ENCODE measurements around the gene RMND5B. TPM values are rescaled to one million over a fixed set of nuclear protein-coding genes. Genes with fewer than 3 reads are reported as not detected.
A peak's percentile ranks its signal among the peaks of the same experiment; 100 is the strongest.

The RMND5B gene
- total and polyA plus RNA-seq, 8 donors: 12.1 to 29.8 (median 18.1) TPM

GRCh38 chr5:178107756-178108310 lies 23.0 kb upstream of the RMND5B start:
- no peaks in the 10 kb centered on the region for H3K36me3 ChIP-seq
- FAIRE-seq: no peak
- H3K27me3 ChIP-seq: no peaks in the 10 kb centered on the region
- WGBS, 2 donors: 66 to 69% methylated on average over 5 of the region's 5 CpGs
- intact Hi-C loops (cut with DNase I): no loop called here
- no peak for DNase-seq
- no peaks in the 10 kb centered on the region for H3K9me3 ChIP-seq
- H3K4me1 ChIP-seq: no peaks in the 10 kb centered on the region
- no peak for TF ChIP-seq CTCF (IDR thresholded peaks at IDR 0.05)
- no peak overlapping the region for H3K4me3 ChIP-seq
- no peak overlapping the region for H3K27ac ChIP-seq
- ATAC-seq: no peak

- no peak for FAIRE-seq
- no peak for ATAC-seq
Measured at GRCh38 chr5:178108446-178108845, 22.4 kb upstream of the RMND5B start.

GRCh38 chr5:178108966-178109365 lies 21.8 kb upstream of the RMND5B start:
- TF ChIP-seq CTCF (IDR thresholded peaks at IDR 0.05): no peak
- FAIRE-seq (no peak), DNase-seq (no peak)

More at GRCh38 chr5:178108446-178108845, 22.4 kb upstream of the RMND5B start:
- H3K36me3 ChIP-seq: no peaks in the 10 kb centered on the region
- H3K27me3 ChIP-seq: no peaks in the 10 kb centered on the region
- no peaks in the 10 kb centered on the region for H3K9me3 ChIP-seq
- no peak overlapping the region for H3K4me3 ChIP-seq
- no peak for DNase-seq
- H3K4me1 ChIP-seq: no peaks in the 10 kb centered on the region
- no peak for TF ChIP-seq CTCF (IDR thresholded peaks at IDR 0.05)
- 77 to 83% methylated on average over 7 of the region's 7 CpGs for WGBS, 2 donors
- no peak overlapping the region for H3K27ac ChIP-seq
- intact Hi-C loops (cut with DNase I): no loop called here

GRCh38 chr5:178110511-178110910 lies 20.3 kb upstream of the RMND5B start:
- FAIRE-seq: no peak
- H3K4me3 ChIP-seq: no peak overlapping the region
- H3K9me3 ChIP-seq: no peaks in the 10 kb centered on the region
- 72 to 80% methylated on average over 9 of the region's 9 CpGs for WGBS, 2 donors
- H3K4me1 ChIP-seq: peaks cover 0 to 10% (median 0%) of the 10 kb centered on the region in 3 donors
- TF ChIP-seq CTCF (IDR thresholded peaks at IDR 0.05): no peak
- ATAC-seq: no peak
- H3K27ac ChIP-seq: no peak overlapping the region
- intact Hi-C loops (cut with DNase I): no loop called here
- no peaks in the 10 kb centered on the region for H3K36me3 ChIP-seq
- no peaks in the 10 kb centered on the region for H3K27me3 ChIP-seq
- DNase-seq: no peak

More at GRCh38 chr5:178108966-178109365, 21.8 kb upstream of the RMND5B start:
- H3K27ac ChIP-seq: no peak overlapping the region
- no peaks in the 10 kb centered on the region for H3K9me3 ChIP-seq
- H3K4me1 ChIP-seq: peaks cover 0 to 2% (median 0%) of the 10 kb centered on the region in 3 donors
- H3K4me3 ChIP-seq: no peak overlapping the region
- H3K36me3 ChIP-seq: no peaks in the 10 kb centered on the region
- ATAC-seq: peak in 2 of 4 donors; percentile 36 to 42
- intact Hi-C loops (cut with DNase I): no loop called here
- no peaks in the 10 kb centered on the region for H3K27me3 ChIP-seq

GRCh38 chr5:178111925-178112324 lies 18.9 kb upstream of the RMND5B start:
- WGBS, 2 donors: 39 to 42% methylated on average over 3 of the region's 3 CpGs
- no peak overlapping the region for H3K4me3 ChIP-seq
- H3K36me3 ChIP-seq: no peaks in the 10 kb centered on the region
- peaks cover 0 to 10% (median 0%) of the 10 kb centered on the region in 3 donors for H3K4me1 ChIP-seq
- DNase-seq: no peak
- H3K27me3 ChIP-seq: no peaks in the 10 kb centered on the region
- FAIRE-seq: no peak
- H3K9me3 ChIP-seq: no peaks in the 10 kb centered on the region
- no peak for TF ChIP-seq CTCF (IDR thresholded peaks at IDR 0.05)
- H3K27ac ChIP-seq: no peak overlapping the region
- intact Hi-C loops (cut with DNase I): no loop called here
- ATAC-seq: no peak

Data from pancreas (tissue), 10 donors.